ENCODE results near the gene SURF6.
"Not testable (repeated sequence)": the region's sequence is repeated elsewhere in the genome, so short reads cannot be mapped to it uniquely, and the experiment has no call there.

The SURF6 gene

DNA sequence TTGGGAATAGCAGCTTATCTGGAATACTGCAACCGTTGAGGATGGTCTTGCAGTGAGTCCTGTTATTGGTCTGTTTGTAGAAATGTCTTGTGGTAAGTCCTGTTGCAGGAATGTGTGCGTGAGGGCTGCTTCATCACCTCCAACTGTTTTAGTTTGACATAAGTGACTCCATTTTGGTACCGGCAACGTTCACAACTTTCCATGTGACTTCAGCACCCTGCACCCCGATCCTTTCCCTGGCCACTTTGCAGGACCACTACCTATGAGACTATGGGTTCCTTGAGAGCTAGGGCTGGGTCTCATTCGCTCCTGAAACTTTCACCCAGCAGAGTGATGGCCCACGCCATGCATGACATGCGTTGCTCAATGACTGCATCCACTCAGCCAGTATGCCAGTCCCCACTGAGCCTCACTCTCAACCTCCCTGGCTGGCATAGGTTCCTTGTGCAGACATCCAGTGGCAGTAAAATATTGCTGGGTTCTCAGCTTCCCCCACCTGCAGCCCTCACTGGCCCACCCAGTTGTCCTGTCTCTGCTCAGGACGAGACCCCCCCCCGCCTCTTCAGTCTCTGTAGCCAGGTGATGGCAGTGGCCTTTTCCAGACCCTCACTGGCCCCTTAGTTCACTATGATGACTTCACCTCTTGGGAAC is 8.0 kb downstream of the SURF6 start:
- no peaks in the 10 kb centered on the region for H3K79me2 ChIP-seq (ENCODE audit: insufficient read depth, low read depth)
- no peak overlapping the region for H3K9ac ChIP-seq
- H3K27me3 ChIP-seq (ENCODE audit: insufficient read depth, low read depth), result peaks cover 37% of the 10 kb centered on the region
- H3K4me3 ChIP-seq (IDR thresholded peaks at IDR 0.05; ENCODE audit: insufficient read depth, low read depth, low read length), result no peak overlapping the region
- no peak overlapping the region for H3K27ac ChIP-seq
- H3K4me2 ChIP-seq, result no peak overlapping the region
- TF ChIP-seq, protein P1, sequence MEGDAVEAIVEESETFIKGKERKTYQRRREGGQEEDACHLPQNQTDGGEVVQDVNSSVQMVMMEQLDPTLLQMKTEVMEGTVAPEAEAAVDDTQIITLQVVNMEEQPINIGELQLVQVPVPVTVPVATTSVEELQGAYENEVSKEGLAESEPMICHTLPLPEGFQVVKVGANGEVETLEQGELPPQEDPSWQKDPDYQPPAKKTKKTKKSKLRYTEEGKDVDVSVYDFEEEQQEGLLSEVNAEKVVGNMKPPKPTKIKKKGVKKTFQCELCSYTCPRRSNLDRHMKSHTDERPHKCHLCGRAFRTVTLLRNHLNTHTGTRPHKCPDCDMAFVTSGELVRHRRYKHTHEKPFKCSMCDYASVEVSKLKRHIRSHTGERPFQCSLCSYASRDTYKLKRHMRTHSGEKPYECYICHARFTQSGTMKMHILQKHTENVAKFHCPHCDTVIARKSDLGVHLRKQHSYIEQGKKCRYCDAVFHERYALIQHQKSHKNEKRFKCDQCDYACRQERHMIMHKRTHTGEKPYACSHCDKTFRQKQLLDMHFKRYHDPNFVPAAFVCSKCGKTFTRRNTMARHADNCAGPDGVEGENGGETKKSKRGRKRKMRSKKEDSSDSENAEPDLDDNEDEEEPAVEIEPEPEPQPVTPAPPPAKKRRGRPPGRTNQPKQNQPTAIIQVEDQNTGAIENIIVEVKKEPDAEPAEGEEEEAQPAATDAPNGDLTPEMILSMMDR (conservative IDR thresholded peaks at IDR 0.05; ENCODE audit: low read depth, low read length), result no peak
- no peaks in the 10 kb centered on the region for H4K20me1 ChIP-seq (ENCODE audit: insufficient read depth)
- H3K36me3 ChIP-seq (ENCODE audit: insufficient read depth), result no peaks in the 10 kb centered on the region
- no peak overlapping the region for H2AFZ ChIP-seq (ENCODE audit: low read depth)
- H3K4me1 ChIP-seq (ENCODE audit: low read depth, poor library complexity, severe bottlenecking), result no peaks in the 10 kb centered on the region

DNA sequence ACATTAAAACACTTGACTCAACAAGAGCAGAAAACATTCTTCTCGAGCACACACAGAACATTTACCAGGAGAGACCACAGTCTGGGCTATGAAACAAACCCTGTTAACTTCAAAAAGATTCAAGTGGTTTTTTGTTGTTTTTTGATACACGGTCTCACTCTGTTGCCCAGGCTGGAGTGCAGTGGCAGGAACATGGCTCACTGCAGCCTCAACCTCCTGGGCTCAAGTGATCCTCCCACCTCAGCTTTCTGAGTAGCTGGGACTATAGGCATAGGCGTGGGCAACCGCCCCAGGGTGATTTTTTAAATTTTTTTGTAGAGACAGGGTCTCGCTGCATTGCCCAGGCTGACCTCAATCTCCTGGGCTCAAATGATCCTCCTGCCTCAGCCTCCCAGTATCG is 9.0 kb downstream of the SURF6 start:
- not testable (repeated sequence) for H2AFZ ChIP-seq (ENCODE audit: low read depth); H3K27ac ChIP-seq; H3K9ac ChIP-seq

GRCh38 chr9:133323991-133324703 is 11.8 kb downstream of the SURF6 start:
- peaks cover 57% of the 10 kb centered on the region for H3K27me3 ChIP-seq (ENCODE audit: insufficient read depth, low read depth)
- H3K9ac ChIP-seq, result no peak overlapping the region
- no peaks in the 10 kb centered on the region for H3K4me1 ChIP-seq (ENCODE audit: low read depth, poor library complexity, severe bottlenecking)
- H4K20me1 ChIP-seq (ENCODE audit: insufficient read depth), result no peaks in the 10 kb centered on the region
- no peaks in the 10 kb centered on the region for H3K36me3 ChIP-seq (ENCODE audit: insufficient read depth)
- no peak overlapping the region for H3K27ac ChIP-seq
- H2AFZ ChIP-seq (ENCODE audit: low read depth), result no peak overlapping the region
- H3K4me3 ChIP-seq (IDR thresholded peaks at IDR 0.05; ENCODE audit: insufficient read depth, low read depth, low read length), result no peak overlapping the region
- no peaks in the 10 kb centered on the region for H3K79me2 ChIP-seq (ENCODE audit: insufficient read depth, low read depth)
- TF ChIP-seq, protein P1 (conservative IDR thresholded peaks at IDR 0.05; ENCODE audit: low read depth, low read length), result no peak
- no peak overlapping the region for H3K4me2 ChIP-seq

More for the DNA sequence above, 9.0 kb downstream of the SURF6 start:
- H3K36me3 ChIP-seq (ENCODE audit: insufficient read depth); H3K4me3 ChIP-seq (IDR thresholded peaks at IDR 0.05; ENCODE audit: insufficient read depth, low read depth, low read length); H3K79me2 ChIP-seq (ENCODE audit: insufficient read depth, low read depth); H3K4me1 ChIP-seq (ENCODE audit: low read depth, poor library complexity, severe bottlenecking); H4K20me1 ChIP-seq (ENCODE audit: insufficient read depth); H3K4me2 ChIP-seq: not testable (repeated sequence)
- peaks cover 44% of the 10 kb centered on the region for H3K27me3 ChIP-seq (ENCODE audit: insufficient read depth, low read depth)

- Histone ChIP-seq H3K27ac (no peak overlapping the region), H3K36me3 (ENCODE audit: insufficient read depth) (no peaks in the 10 kb centered on the region)
These were observed 12.8 kb downstream of the SURF6 start for GRCh38 chr9:133323211-133323610.

More at GRCh38 chr9:133323211-133323610, 12.8 kb downstream of the SURF6 start:
- H3K4me3 ChIP-seq (IDR thresholded peaks at IDR 0.05; ENCODE audit: insufficient read depth, low read depth, low read length), result no peak overlapping the region
- no peaks in the 10 kb centered on the region for H3K79me2 ChIP-seq (ENCODE audit: insufficient read depth, low read depth)
- H3K9ac ChIP-seq, result no peak overlapping the region
- no peak overlapping the region for H3K4me2 ChIP-seq
- no peaks in the 10 kb centered on the region for H3K4me1 ChIP-seq (ENCODE audit: low read depth, poor library complexity, severe bottlenecking)
- TF ChIP-seq, protein P1 (conservative IDR thresholded peaks at IDR 0.05; ENCODE audit: low read depth, low read length), result no peak
- no peak overlapping the region for H2AFZ ChIP-seq (ENCODE audit: low read depth)
- no peaks in the 10 kb centered on the region for H4K20me1 ChIP-seq (ENCODE audit: insufficient read depth)
- peaks cover 64% of the 10 kb centered on the region for H3K27me3 ChIP-seq (ENCODE audit: insufficient read depth, low read depth)

All from KMS-11 (cell line).